ENCODE data around the gene ARMC3. TPM values are rescaled to one million over a fixed set of nuclear protein-coding genes. Genes with fewer than 3 reads are reported as not detected.
A peak's percentile ranks its signal among the peaks of the same experiment; 100 is the strongest.

ARMC3 gene
- total RNA-seq, 1 experiment from 2014 or later, result 0.28 TPM

DNA sequence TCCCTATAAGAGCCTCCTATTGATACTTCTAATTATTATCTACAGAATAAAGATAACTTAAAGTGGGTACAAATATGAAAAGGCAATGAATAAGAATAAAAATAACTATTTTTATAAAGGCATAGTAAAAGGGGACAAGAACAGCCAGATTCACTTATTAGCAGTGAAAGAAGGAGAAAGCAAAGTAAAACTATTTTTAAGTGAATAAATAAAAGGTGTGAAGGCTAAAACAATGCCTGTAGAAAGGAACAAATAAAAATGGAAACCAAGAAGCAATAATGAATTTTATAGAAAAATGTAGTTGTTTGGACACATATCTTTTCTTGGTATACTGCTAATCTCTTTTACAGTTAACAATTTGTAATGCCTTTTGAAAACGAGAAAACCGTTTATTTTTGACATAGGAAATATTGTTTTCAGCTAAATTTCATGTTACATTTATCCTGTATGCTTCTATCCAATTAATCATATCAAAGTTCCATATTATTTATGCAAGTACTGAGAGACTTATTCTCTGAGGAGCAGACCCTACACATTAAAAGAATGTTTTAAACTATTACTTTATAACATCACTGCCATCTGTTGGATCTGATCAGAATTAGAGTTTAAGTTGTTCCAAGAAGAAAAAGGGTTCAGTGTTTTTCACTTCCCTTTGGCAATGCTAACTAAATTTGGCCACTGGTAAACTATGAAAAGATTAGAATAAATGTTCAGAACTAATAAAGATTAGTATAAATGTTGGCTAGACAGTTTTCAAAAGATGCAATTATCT, 59.1 kb downstream of the ARMC3 start:
- H3K36me3 Mint-ChIP-seq, result no peaks in the 10 kb centered on the region
- peaks cover 25% of the 10 kb centered on the region for H3K4me1 Mint-ChIP-seq
- ChIA-PET CTCF (interaction anchor here (0.6 kb wide), 1 partner anchor 1397 kb away, joined by 3 read pairs; no protein-coding TSS in a partner anchor), POLR2A (no interaction called here)
- no peak for TF ChIP-seq NR2C2 (CRISPR knock-in tag; IDR thresholded peaks at IDR 0.05)
- TF ChIP-seq, protein P1, sequence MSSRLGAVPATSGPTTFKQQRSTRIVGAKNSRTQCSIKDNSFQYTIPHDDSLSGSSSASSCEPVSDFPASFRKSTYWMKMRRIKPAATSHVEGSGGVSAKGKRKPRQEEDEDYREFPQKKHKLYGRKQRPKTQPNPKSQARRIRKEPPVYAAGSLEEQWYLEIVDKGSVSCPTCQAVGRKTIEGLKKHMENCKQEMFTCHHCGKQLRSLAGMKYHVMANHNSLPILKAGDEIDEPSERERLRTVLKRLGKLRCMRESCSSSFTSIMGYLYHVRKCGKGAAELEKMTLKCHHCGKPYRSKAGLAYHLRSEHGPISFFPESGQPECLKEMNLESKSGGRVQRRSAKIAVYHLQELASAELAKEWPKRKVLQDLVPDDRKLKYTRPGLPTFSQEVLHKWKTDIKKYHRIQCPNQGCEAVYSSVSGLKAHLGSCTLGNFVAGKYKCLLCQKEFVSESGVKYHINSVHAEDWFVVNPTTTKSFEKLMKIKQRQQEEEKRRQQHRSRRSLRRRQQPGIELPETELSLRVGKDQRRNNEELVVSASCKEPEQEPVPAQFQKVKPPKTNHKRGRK (CRISPR knock-in tag; IDR thresholded peaks at IDR 0.05; ENCODE audit: borderline replicate concordance), result no peak
- TF ChIP-seq ZNF138 (CRISPR knock-in tag; conservative IDR thresholded peaks at IDR 0.05), result no peak
- TF ChIP-seq, protein P2, sequence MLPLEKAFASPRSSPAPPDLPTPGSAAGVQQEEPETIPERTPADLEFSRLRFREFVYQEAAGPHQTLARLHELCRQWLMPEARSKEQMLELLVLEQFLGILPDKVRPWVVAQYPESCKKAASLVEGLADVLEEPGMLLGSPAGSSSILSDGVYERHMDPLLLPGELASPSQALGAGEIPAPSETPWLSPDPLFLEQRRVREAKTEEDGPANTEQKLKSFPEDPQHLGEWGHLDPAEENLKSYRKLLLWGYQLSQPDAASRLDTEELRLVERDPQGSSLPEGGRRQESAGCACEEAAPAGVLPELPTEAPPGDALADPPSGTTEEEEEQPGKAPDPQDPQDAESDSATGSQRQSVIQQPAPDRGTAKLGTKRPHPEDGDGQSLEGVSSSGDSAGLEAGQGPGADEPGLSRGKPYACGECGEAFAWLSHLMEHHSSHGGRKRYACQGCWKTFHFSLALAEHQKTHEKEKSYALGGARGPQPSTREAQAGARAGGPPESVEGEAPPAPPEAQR (CRISPR knock-in tag; IDR thresholded peaks at IDR 0.05), result no peak
- TF ChIP-seq, protein P3, sequence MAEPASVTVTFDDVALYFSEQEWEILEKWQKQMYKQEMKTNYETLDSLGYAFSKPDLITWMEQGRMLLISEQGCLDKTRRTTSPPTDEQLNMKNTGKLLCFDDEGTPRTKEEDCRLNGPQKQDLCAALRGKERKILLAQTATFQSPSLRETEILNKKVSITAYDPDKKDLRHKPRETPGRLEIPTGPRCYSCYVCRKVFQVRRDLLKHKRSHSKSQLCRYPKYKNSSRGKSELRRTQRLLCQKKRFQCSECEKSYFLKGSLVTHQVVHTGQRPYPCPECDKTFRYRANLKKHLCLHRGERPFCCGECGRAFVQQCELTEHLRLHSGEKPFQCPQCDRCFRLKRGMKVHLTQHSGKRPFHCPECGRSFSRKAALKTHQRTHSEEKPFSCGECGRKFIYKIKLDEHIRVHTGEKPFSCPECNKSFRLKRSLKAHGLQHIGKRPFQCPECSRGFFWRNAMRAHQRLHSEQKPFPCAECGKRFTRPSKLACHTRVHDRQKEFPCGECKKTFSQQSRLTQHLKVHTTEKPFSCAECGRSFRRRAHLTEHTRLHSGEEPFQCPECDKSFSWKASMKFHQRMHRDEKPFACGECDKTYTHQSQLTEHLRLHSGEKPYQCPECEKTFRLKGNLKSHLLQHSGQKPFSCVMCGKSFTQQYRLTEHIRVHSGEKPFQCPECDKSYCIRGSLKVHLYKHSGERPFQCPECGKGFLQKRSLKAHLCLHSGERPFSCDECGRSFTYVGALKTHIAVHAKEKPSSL (CRISPR knock-in tag; conservative IDR thresholded peaks at IDR 0.05), result no peak
- no peak for TF ChIP-seq ZNF121 (CRISPR knock-in tag; IDR thresholded peaks at IDR 0.05)
- no peak for TF ChIP-seq RORB (CRISPR knock-in tag; IDR thresholded peaks at IDR 0.05)
- TF ChIP-seq, protein P4, sequence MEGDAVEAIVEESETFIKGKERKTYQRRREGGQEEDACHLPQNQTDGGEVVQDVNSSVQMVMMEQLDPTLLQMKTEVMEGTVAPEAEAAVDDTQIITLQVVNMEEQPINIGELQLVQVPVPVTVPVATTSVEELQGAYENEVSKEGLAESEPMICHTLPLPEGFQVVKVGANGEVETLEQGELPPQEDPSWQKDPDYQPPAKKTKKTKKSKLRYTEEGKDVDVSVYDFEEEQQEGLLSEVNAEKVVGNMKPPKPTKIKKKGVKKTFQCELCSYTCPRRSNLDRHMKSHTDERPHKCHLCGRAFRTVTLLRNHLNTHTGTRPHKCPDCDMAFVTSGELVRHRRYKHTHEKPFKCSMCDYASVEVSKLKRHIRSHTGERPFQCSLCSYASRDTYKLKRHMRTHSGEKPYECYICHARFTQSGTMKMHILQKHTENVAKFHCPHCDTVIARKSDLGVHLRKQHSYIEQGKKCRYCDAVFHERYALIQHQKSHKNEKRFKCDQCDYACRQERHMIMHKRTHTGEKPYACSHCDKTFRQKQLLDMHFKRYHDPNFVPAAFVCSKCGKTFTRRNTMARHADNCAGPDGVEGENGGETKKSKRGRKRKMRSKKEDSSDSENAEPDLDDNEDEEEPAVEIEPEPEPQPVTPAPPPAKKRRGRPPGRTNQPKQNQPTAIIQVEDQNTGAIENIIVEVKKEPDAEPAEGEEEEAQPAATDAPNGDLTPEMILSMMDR (IDR thresholded peaks at IDR 0.05), result no peak
- ATAC-seq (no peak), DNase-seq (ENCODE audit: low spot score) (no peak)
- H3K27ac Mint-ChIP-seq, result no peak overlapping the region
- no peaks in the 10 kb centered on the region for H3K27me3 Mint-ChIP-seq (ENCODE audit: low read depth)
- H3K9me3 Mint-ChIP-seq, result no peaks in the 10 kb centered on the region
- no peak overlapping the region for H3K4me3 Mint-ChIP-seq

DNA sequence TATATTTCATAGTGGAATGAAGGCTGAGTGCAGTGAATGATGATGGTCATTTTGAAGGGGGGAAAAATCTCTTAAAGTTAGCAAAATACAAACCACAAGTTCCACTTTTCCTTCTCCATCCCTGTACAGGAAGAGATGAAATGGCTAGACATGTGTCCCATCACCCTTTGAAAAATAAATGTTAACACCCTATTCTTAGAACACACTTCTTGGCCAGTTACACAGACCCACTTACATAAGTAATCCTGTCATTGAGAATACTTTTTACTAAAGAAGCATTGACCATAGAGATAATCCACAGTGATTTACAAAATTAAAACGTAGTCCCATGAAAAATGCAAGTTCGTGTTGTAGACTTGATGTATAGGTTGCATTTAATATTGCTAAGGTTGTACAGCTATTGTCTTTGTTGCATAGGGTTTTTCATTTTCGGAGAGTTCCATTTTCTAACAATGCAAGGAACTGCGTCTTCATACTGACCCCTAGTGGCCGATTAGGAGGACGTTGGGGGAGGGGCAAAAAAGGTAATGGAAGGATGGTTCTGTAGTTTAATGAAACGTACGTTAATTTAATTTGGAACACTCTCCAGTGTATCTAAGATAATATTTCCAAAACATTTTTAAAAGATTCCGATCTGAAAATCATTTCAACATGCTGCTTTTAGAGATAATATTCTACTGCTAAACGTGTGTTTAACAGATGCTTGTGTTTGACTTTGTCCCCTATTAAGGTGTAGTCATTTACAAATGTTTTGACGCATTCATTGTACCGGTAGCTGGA, 60.9 kb downstream of the ARMC3 start:
- ATAC-seq, result peak; percentile 46; the same call in 1 of the 2 replicates
- H3K4me3 Mint-ChIP-seq, result peak overlapping the region; percentile 10; the same call in 1 of the 2 replicates
- ChIA-PET CTCF (interaction anchor here (0.6 to 2.1 kb wide), 5 partner anchors 9 to 587 kb away, joined by 3 to 9 read pairs (median 3); no protein-coding TSS in a partner anchor), POLR2A (no interaction called here)
- H3K27me3 Mint-ChIP-seq (ENCODE audit: low read depth), result no peaks in the 10 kb centered on the region
- no peak overlapping the region for H3K27ac Mint-ChIP-seq
- no peaks in the 10 kb centered on the region for H3K36me3 Mint-ChIP-seq
- peaks cover 35% of the 10 kb centered on the region for H3K4me1 Mint-ChIP-seq
- TF ChIP-seq, protein P5, sequence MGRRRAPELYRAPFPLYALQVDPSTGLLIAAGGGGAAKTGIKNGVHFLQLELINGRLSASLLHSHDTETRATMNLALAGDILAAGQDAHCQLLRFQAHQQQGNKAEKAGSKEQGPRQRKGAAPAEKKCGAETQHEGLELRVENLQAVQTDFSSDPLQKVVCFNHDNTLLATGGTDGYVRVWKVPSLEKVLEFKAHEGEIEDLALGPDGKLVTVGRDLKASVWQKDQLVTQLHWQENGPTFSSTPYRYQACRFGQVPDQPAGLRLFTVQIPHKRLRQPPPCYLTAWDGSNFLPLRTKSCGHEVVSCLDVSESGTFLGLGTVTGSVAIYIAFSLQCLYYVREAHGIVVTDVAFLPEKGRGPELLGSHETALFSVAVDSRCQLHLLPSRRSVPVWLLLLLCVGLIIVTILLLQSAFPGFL (CRISPR knock-in tag; IDR thresholded peaks at IDR 0.05; ENCODE audit: borderline replicate concordance), result no peak
- TF ChIP-seq, protein P4 (IDR thresholded peaks at IDR 0.05), result peak; percentile 68
- DNase-seq (ENCODE audit: low spot score), result peak; percentile 39
- no peaks in the 10 kb centered on the region for H3K9me3 Mint-ChIP-seq
